ENCODE results near the gene KNDC1.

DNA sequence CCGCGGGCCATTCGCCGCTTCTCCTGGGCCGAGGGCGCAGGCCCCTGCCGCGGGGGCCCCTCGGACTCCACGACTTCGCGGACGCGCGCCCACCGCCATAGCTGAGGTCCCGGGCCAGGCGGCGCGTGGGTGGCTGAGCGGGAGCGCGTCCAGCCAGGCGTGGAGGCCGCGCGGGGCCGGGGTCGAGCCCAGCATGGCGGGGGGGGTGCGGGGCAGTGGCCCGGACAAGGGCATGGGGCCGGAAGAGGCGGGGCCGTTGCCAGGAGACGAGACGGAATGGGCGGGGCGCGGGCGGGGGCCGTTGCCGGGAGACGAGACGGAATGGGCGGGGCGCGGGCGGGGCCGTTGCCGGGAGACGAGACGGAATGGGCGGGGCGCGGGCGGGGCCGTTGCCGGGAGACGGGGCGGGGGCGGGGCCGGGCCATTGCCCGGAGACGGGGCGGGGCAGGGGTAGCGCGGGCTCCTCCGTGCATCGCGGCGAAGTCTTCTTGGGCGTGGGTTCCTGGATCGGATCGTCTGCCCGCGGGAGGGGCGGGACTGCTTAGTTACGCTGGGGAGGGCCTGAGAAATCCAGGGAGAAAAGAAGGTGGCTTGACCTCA lies 101.8 kb downstream of the KNDC1 start:
- TF ChIP-seq, protein P1, sequence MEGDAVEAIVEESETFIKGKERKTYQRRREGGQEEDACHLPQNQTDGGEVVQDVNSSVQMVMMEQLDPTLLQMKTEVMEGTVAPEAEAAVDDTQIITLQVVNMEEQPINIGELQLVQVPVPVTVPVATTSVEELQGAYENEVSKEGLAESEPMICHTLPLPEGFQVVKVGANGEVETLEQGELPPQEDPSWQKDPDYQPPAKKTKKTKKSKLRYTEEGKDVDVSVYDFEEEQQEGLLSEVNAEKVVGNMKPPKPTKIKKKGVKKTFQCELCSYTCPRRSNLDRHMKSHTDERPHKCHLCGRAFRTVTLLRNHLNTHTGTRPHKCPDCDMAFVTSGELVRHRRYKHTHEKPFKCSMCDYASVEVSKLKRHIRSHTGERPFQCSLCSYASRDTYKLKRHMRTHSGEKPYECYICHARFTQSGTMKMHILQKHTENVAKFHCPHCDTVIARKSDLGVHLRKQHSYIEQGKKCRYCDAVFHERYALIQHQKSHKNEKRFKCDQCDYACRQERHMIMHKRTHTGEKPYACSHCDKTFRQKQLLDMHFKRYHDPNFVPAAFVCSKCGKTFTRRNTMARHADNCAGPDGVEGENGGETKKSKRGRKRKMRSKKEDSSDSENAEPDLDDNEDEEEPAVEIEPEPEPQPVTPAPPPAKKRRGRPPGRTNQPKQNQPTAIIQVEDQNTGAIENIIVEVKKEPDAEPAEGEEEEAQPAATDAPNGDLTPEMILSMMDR (conservative IDR thresholded peaks at IDR 0.05 in 1 of 2, IDR thresholded peaks at IDR 0.05 in 1 of 2; ENCODE audit: extremely low read depth in 1 of 2, insufficient read depth in 1 of 2, low read depth in 1 of 2, low read length in 2 of 2): no peak
- no peak for TF ChIP-seq EZH2 (IDR thresholded peaks at IDR 0.05; ENCODE audit: borderline replicate concordance, low read length)
